Psoas muscle (tissue), 8 donors: Measurements from ENCODE around the gene MARCHF10. TPM values are rescaled to one million over a fixed set of nuclear protein-coding genes. Genes with fewer than 3 reads are reported as not detected.
"Not testable (repeated sequence)": the region's sequence is repeated elsewhere in the genome, so short reads cannot be mapped to it uniquely, and the experiment has no call there.

ENCODE experiments used
- ATAC-seq, 4 donors: fragments of 200-7000 bp; cut with Tn5 transposase; one replicate each; pipeline ENCODE4 v1.9.1; 2020; ENCODE audit warnings: moderate library complexity in 3 of 4, mild to moderate bottlenecking in 2 of 4
- DNase-seq, 2 donors: peaks; one replicate each; pipeline ENCODE4 v3.0.0-alpha.2; 2020
- H3K27ac ChIP-seq: fragments of 200-600 bp; one replicate; pipeline ENCODE4 v1.8.0; 2022
- H3K27me3 ChIP-seq, 3 donors: fragments of 200-600 bp in 1 of 3; one replicate each; pipeline versions ENCODE4 v1.6.1 to v1.8.0; 2013 to 2022; ENCODE audit warnings: low read length in 2 of 3, mild to moderate bottlenecking in 2 of 3, moderate library complexity in 1 of 3; ENCODE audit not compliant: insufficient read depth in 3 of 3
- H3K36me3 ChIP-seq, 2 donors: fragments of 200-600 bp in 1 of 2; one replicate each; pipeline versions ENCODE4 v1.6.1 to v1.8.0; 2013 to 2022; ENCODE audit warnings: low read depth in 1 of 2, mild to moderate bottlenecking in 1 of 2, moderate library complexity in 1 of 2; ENCODE audit not compliant: insufficient read depth in 1 of 2
- H3K4me1 ChIP-seq: fragments of 200-600 bp; one replicate; pipeline ENCODE4 v1.8.0; 2022
- H3K4me3 ChIP-seq: fragments of 200-600 bp; one replicate; pipeline ENCODE4 v1.8.0; 2022; ENCODE audit warnings: mild to moderate bottlenecking
- H3K9me3 ChIP-seq: fragments of 200-600 bp; one replicate; pipeline ENCODE4 v1.8.0; 2022
- CTCF ChIP-seq: fragments of 200-600 bp; IDR thresholded peaks from one replicate; pipeline ENCODE4 v1.8.0; 2022; ENCODE audit warnings: antibody characterized with exemption
- WGBS, 3 donors: extraction: QIAGEN DNeasy Blood & Tissue Kit; methylation state at CpG; one replicate each; pipeline versions ENCODE4 v1.1.6 to v1.1.7; 2013; 5-methylcytosine and 5-hydroxymethylcytosine counted together
- intact Hi-C, 2 donors: fragments of 100-400 bp; cut with DNase I; formaldehyde crosslinking; loops; one replicate each; pipeline versions ENCODE4 v1.11.0 to v1.14.2; 2022
- polyA plus RNA-seq, 3 donors: library from polyadenylated mRNA; stranded (reverse); fragments of 200-250 nt; gene quantifications; one replicate each; pipeline ENCODE4 v1.2.3, GENCODE V29; 2013
- total RNA-seq, 4 donors: library from RNA; stranded (reverse); fragmentation: NEBNext Ultra II Directional in 2 of 4; extraction: Animal tissue kit (Norgen Biotek cat#: 25700) in 2 of 4; gene quantifications; one replicate each; pipeline versions ENCODE4 v1.2.1 to v1.2.4, GENCODE V29; 2021 to 2023
- donor health status: healthy with polysubstance abuse.
- donor health status: DM: no; HTN: no; CAD: no; lungs with moderate emphysema.
- donor health status: Bipolar disorder and iron deficiency.
- donor health status: healthy.
- donor health status: DM: yes; HTN: yes; CAD: no.
- donor health status: DM: no; HTN: no; CAD: no.
- donor health status: DM: no; HTN: no; CAD: no.
- donor health status: DM: yes; HTN: yes; CAD: no.

Gene MARCHF10
- total and polyA plus RNA-seq, 7 donors = 0.01 TPM; not detected in 6

GRCh38 chr17:62702746-62703260 is 105.3 kb downstream of the MARCHF10 start:
- ATAC-seq (no peak), DNase-seq (no peak)
- Histone ChIP-seq H3K36me3 (no peaks in the 10 kb centered on the region), H3K9me3 (no peaks in the 10 kb centered on the region), H3K4me1 (peaks cover 5% of the 10 kb centered on the region), H3K27me3 (peaks cover 0 to 21% (median 0%) of the 10 kb centered on the region in 3 donors), H3K4me3 (no peak overlapping the region), H3K27ac (no peak overlapping the region)
- 54 to 60% (median 59%) methylated on average over 6 of the region's 6 CpGs for WGBS, 3 donors
- no peak for TF ChIP-seq CTCF
- intact Hi-C loops = loop anchor here in 1 of 2 donors (5.0 kb wide), 1 partner anchor 704 kb away; no protein-coding TSS in a partner anchor

GRCh38 chr17:62701706-62702085 is 106.4 kb downstream of the MARCHF10 start:
- ATAC-seq (no peak), DNase-seq (peak in 1 of 2 donors; percentile 38)
- WGBS, 3 donors = 84 to 92% (median 88%) methylated on average over 8 of the region's 8 CpGs
- intact Hi-C loops = loop anchor here in 1 of 2 donors (5.0 kb wide), 1 partner anchor 706 kb away; no protein-coding TSS in a partner anchor
- Histone ChIP-seq H3K9me3 (no peaks in the 10 kb centered on the region), H3K4me1 (peaks cover 5% of the 10 kb centered on the region), H3K36me3 (no peaks in the 10 kb centered on the region), H3K27ac (no peak overlapping the region), H3K27me3 (peaks cover 0 to 21% (median 0%) of the 10 kb centered on the region in 3 donors), H3K4me3 (no peak overlapping the region)
- TF ChIP-seq CTCF = no peak

GRCh38 chr17:62700964-62701705 is 107.0 kb downstream of the MARCHF10 start:
- no peak overlapping the region for H3K4me3 ChIP-seq
- peak in 1 of 2 donors; percentile 30 for DNase-seq
- H3K27ac ChIP-seq = no peak overlapping the region
- TF ChIP-seq CTCF = no peak
- no peaks in the 10 kb centered on the region for H3K9me3 ChIP-seq
- WGBS, 3 donors = 73 to 77% (median 76%) methylated on average over 12 of the region's 12 CpGs
- no peak for ATAC-seq
- H3K27me3 ChIP-seq = peaks cover 0 to 21% (median 0%) of the 10 kb centered on the region in 3 donors
- intact Hi-C loops = loop anchor here in 1 of 2 donors (5.0 kb wide), 1 partner anchor 706 kb away; no protein-coding TSS in a partner anchor
- peaks cover 5% of the 10 kb centered on the region for H3K4me1 ChIP-seq
- no peaks in the 10 kb centered on the region for H3K36me3 ChIP-seq

GRCh38 chr17:62698459-62698858 is 109.7 kb downstream of the MARCHF10 start:
- peaks cover 0 to 13% (median 0%) of the 10 kb centered on the region in 3 donors for H3K27me3 ChIP-seq
- WGBS, 3 donors = 76 to 82% (median 82%) methylated on average over 11 of the region's 11 CpGs
- H3K36me3 ChIP-seq, intact Hi-C loops, H3K9me3 ChIP-seq, H3K27ac ChIP-seq, H3K4me1 ChIP-seq, H3K4me3 ChIP-seq, DNase-seq, ATAC-seq: not testable (repeated sequence)

GRCh38 chr17:62696726-62697490 is 111.2 kb downstream of the MARCHF10 start:
- Histone ChIP-seq H3K4me3 (no peak overlapping the region), H3K4me1 (no peaks in the 10 kb centered on the region), H3K27me3 (peaks cover 0 to 3% (median 0%) of the 10 kb centered on the region in 3 donors), H3K27ac (no peak overlapping the region), H3K36me3 (no peaks in the 10 kb centered on the region), H3K9me3 (no peaks in the 10 kb centered on the region)
- ATAC-seq (peak; percentile 26 to 61 (median 52)), DNase-seq (peak in 1 of 2 donors; percentile 56)
- no peak for TF ChIP-seq CTCF
- 26 to 51% (median 33%) methylated on average over 26 to 27 of the region's 27 CpGs for WGBS, 3 donors
- intact Hi-C loops = no loop called here
